HPDE6-E6E7 (cell line): ENCODE data around the gene CEP128.
"Not testable (repeated sequence)": the region's sequence is repeated elsewhere in the genome, so short reads cannot be mapped to it uniquely, and the experiment has no call there.

ENCODE experiments used
- DNase-seq: peaks from one replicate; pipeline ENCODE4 v3.0.0; 2011; ENCODE audit warnings: missing footprints; ENCODE audit errors: extremely low spot score

CEP128 gene

DNA sequence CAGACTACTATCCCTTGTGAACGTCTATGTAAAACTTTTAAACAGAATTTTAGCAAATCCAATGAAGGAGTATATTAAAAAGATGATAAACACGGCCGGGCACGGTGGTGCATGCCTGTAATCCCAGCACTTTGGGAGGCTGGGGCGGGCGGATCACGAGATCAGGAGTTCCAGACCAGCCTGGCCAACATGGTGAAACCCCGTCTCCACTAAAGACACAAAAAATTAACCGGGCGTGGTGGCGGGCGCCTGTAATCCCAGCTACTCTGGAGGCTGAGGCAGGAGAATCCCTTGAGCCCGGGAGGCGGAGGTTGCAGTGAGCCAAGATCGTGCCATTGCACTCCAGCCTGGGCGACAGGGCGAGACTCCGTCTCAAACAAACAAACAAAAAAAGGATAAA, 11.7 kb upstream of the CEP128 start:
- DNase-seq, result not testable (repeated sequence)

DNA sequence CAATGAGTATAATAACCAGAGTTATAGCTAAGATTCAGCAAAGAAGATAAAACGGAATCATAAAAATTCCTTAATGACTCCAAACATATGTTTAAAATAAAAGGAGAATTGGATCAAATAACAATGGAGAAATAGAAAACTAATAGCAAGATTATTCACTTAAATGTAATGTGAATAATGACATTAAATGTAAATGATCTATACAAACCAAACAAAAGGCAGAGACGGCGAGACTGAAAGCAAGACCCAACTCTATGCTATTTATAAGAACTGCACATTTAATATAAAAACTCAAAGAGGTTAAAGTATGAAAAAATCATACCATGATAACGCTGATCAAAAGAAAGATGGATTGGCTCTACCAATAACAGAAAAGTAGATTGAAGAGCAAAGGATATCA, 10.0 kb upstream of the CEP128 start:
- no peak for DNase-seq

GRCh38 chr14:80948291-80948690, 6.8 kb upstream of the CEP128 start:
- no peak for DNase-seq

GRCh38 chr14:80946797-80947196, 5.3 kb upstream of the CEP128 start:
- no peak for DNase-seq

DNA sequence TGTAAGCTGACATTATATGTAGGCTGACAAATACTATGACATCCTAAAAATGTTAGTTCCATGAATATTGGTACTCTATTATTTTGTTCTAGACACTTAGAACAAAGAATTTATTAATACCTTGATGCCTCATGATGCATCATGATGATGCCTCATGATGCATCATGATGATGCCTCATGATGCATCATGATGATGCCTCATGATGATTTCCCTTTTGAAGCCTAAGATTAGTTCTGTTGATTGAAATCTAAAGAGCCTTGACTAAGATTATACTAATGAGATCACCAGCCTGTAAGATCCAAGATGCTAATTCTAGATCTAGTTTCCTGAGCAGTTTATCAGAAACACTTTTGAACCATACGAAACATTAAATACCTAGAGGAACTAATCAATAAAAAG, 4.6 kb upstream of the CEP128 start:
- DNase-seq, result no peak

DNA sequence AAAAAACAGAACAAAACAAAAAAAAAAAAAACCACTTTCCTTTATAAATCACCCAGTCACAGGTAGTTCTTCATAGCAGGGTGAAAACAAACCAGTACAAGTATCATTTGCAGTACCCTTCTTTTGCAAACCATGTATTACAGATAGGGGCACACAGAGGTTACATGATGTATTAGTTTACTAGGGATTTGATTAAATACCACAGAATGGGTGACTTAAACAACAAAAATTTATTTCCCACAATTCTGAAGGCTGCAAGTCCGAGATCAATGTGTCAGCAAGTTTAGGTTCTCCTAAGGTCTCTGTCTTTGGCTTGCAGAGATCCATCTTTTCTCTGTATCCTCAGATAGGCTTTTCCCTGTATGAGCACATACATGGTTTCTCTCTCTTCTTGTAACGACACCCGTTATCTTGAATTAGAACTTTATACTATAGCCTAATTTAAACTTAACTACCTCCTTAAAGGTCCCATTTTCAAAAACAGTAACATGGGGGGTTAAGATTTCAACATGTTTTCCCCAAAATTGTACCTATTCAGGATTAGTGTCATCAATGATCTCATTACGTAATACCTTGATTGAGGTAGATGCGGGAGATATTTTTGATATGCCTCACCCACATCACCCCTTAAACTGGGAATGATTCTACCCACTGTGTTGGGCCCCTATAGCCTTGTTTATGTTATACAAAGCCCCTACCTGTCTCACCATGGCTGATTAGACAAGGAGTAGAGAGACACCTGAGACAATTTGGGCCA, 3.5 kb upstream of the CEP128 start:
- DNase-seq, result no peak

- DNase-seq, result no peak
These were observed 658 bp upstream of the CEP128 start for GRCh38 chr14:80942191-80942600.

- DNase-seq, result no peak
These were observed 1.4 kb downstream of the CEP128 start for GRCh38 chr14:80940146-80940545.

- no peak for DNase-seq
These were observed 7.9 kb downstream of the CEP128 start for GRCh38 chr14:80933686-80934085.

DNA sequence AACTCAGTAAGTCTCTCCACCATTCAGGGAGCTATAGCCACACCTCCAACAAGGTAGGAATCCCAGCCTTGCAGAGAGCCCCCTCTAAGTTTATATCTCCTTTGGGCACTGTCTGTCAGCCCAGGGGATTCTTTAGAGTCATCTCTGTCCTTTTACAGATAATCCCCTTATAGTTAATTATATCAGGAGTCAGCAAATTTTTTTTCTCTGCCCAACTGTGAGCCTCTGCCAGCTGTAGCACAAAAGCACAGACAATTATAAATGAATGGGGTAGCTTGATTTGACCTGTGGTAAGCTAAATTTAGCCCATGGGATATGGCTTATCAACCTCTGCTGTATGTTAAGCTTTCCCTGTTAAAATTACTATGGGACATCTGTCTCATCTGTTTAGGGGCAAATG, 8.3 kb downstream of the CEP128 start:
- no peak for DNase-seq

GRCh38 chr14:80930836-80931389, 10.6 kb downstream of the CEP128 start:
- DNase-seq, result no peak

DNA sequence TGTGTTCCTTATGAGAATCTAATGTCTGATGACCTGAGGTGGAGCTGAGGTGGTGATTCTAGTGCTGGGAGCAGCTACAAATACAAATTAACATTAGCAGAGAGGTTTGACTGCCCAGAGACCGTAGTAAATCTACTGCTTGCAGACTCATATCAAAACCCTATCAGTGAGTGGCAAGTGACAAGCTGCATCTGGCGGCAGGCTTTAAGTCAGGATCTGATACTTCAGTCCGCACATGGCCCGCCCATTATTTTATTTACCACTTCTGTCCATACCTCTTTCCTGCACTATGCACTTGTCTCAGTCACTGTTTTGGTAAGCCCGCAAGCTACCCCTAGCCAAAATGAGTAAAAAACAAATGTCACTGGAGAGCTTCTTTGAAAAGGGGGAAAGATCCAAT, 11.4 kb downstream of the CEP128 start:
- DNase-seq, result no peak

- no peak for DNase-seq
These were observed 14.2 kb downstream of the CEP128 start for GRCh38 chr14:80927083-80927989.

DNA sequence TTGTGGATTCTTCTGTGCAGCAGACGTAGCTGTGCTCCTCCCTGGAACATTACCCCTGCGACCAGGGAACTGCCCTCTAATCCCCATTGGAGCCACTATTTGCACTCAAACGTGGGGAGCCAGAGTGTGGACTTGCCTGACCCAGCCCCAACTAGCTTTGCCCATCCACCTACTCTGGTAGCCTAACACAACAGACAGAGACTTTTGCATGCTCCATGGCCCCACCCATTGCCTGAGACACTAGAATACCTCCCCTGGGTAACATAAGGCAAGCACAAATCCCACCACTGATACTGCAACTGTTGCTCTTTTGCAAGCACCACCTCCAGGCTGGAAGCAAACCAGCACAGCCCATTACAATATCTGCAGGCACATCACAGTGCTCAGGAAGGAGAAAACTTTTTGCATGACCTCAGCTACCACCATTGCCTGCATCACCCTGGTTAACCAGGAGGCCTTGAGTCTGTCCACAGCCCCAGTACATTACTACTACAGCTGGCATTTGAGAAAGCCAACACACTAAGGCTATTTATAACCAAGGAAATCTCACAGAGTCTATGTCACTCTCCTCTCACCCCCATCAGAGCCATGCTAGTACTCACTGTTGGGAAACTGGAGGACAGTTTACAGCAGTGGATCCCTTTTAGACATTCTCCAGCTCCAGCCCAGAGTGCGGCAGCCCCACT, 15.0 kb downstream of the CEP128 start:
- no peak for DNase-seq

- no peak for DNase-seq
These were observed 17.0 kb downstream of the CEP128 start for GRCh38 chr14:80924365-80925103.

DNA sequence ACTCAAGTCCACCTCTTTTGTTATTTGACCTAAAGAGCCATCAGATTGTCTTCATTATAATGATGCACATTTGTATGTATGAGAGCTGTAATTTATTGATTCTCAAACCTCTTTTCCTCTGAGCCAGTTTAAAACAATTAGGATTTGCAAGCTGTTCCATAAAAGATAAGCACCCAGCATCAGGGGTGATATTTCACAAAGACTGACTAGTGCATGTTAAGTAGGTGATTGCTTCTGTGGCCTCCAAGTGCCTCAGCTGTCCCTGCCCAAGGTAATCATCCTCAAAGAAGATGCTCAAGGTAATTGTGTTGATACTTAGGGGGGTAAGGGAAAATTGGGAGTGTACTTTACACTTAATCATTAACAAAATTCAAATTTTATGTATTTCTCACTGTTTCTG, 18.2 kb downstream of the CEP128 start:
- no peak for DNase-seq

- no peak for DNase-seq
These were observed 21.9 kb downstream of the CEP128 start for GRCh38 chr14:80919622-80920021.

DNA sequence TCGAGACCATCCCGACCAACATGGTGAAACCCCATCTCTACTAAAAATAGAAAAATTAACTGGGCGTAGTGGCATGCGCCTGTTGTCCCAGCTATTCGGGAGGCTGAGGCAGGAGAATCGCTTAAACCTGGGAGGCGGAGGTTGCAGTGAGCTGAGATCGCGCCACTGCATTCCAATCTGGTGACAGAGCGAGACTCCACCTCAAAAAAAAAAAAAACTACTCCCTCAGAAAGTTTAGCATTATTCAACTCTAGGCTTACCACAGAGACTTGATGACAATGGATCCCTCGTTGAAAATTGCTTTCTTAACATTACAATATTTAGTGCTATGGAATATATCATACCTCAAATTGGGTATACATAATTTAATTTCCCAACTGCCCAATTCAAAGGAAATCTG, 29.5 kb downstream of the CEP128 start:
- not testable (repeated sequence) for DNase-seq

- no peak for DNase-seq
These were observed 34.6 kb downstream of the CEP128 start for GRCh38 chr14:80906946-80907345.

DNA sequence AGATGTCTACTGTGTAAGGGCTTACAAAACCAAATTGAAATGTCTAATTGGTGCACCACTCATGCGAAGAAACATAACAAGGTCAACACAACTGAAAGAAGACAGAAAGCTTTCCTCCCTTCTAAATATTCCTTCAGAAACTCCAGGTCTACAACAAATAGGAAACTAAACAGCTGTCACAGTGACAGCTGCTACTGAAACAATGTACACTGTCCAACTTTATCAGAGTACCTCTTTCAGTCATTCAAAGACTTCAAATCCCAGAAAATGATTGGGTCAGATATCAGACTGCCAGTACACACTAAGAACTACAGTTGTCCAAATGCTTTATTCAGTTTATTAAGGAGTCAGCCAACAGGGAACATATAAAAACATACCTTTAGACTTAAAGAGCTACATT, 35.2 kb downstream of the CEP128 start:
- DNase-seq, result no peak

DNA sequence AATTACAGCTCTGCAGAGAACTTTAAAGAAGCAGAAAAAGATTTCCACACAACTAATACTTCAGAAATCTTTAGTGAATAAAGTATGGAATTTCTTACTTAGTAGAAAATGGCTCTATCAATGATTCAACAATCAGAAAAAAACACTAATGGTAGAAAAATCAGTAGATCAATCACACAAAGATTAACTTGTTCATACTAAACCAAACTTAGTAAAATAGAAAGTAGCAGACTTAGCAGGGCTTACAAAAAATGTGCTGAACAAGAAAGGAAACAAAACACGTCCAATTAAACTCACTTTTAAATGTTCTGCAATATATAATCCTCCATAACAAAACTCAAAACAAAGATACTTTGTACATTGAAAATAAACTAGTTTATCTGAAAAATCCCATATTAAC, 38.9 kb downstream of the CEP128 start:
- no peak for DNase-seq
